HG02870 (cell line): ENCODE measurements around the gene MPPED2.

Experiments
- ATAC-seq: cut with Tn5 transposase; IDR thresholded peaks from one replicate; pipeline ENCODE4 v1.9.1; 2021; ENCODE audit warnings: mild to moderate bottlenecking, moderate library complexity; ENCODE audit not compliant: unreplicated experiment

MPPED2 gene

GRCh38 chr11:30535818-30536217 is 50.3 kb downstream of the MPPED2 start:
- ATAC-seq = no peak

GRCh38 chr11:30533445-30533947 is 52.7 kb downstream of the MPPED2 start:
- no peak for ATAC-seq

GRCh38 chr11:30527566-30527965 is 58.6 kb downstream of the MPPED2 start:
- ATAC-seq = no peak

- ATAC-seq = no peak
Observed at GRCh38 chr11:30526558-30526957, 59.6 kb downstream of the MPPED2 start.

GRCh38 chr11:30522536-30523243 is 63.5 kb downstream of the MPPED2 start:
- no peak for ATAC-seq

- no peak for ATAC-seq
Observed at GRCh38 chr11:30521297-30522071, 64.7 kb downstream of the MPPED2 start.

- no peak for ATAC-seq
Observed at GRCh38 chr11:30513087-30513486, 73.1 kb downstream of the MPPED2 start.

- no peak for ATAC-seq
Observed at GRCh38 chr11:30511408-30511807, 74.7 kb downstream of the MPPED2 start.

- peak; percentile 80 for ATAC-seq
Observed at GRCh38 chr11:30510750-30511149, 75.4 kb downstream of the MPPED2 start.

- ATAC-seq = no peak
Observed at GRCh38 chr11:30509364-30509763, 76.8 kb downstream of the MPPED2 start.

GRCh38 chr11:30508594-30508993 is 77.6 kb downstream of the MPPED2 start:
- ATAC-seq = no peak

GRCh38 chr11:30505603-30506002 is 80.5 kb downstream of the MPPED2 start:
- ATAC-seq = no peak

GRCh38 chr11:30504468-30504867 is 81.7 kb downstream of the MPPED2 start:
- no peak for ATAC-seq

GRCh38 chr11:30503156-30503555 is 83.0 kb downstream of the MPPED2 start:
- no peak for ATAC-seq

GRCh38 chr11:30502305-30502704 is 83.8 kb downstream of the MPPED2 start:
- ATAC-seq = no peak

- ATAC-seq = no peak
Observed at GRCh38 chr11:30501744-30502143, 84.4 kb downstream of the MPPED2 start.

- no peak for ATAC-seq
Observed at GRCh38 chr11:30499940-30500339, 86.2 kb downstream of the MPPED2 start.

- ATAC-seq = no peak
Observed at GRCh38 chr11:30497600-30497999, 88.6 kb downstream of the MPPED2 start.

- ATAC-seq = no peak
Observed at GRCh38 chr11:30496935-30497334, 89.2 kb downstream of the MPPED2 start.

GRCh38 chr11:30495437-30495836 is 90.7 kb downstream of the MPPED2 start:
- ATAC-seq = no peak

- ATAC-seq = no peak
Observed at GRCh38 chr11:30489511-30489910, 96.6 kb downstream of the MPPED2 start.

GRCh38 chr11:30489076-30489475 is 97.1 kb downstream of the MPPED2 start:
- no peak for ATAC-seq
